Activated T-helper 2 cell treated with anti-CD3 and anti-CD28 coated beads, Interferon-gamma antibody, Interleukin-2, Interleukin-4, amounts not matched to agents 10 μg/mL and 5 μg/mL and 100 μg/mL, durations not matched to agents 14 hours and 24 hours and 36 hours (primary cell): Measurements from ENCODE around the gene PAX8. TPM values are rescaled to one million over a fixed set of nuclear protein-coding genes. Genes with fewer than 3 reads are reported as not detected.

Source experiments
- DNase-seq: peaks from one replicate; pipeline ENCODE4 v3.0.0; 2021; ENCODE audit warnings: low spot score
- H3K27ac Mint-ChIP-seq: one replicate; pipeline ENCODE4 v1.8.0; 2021; ENCODE audit warnings: mixed read lengths
- H3K27me3 Mint-ChIP-seq: one replicate; pipeline ENCODE4 v1.8.0; 2021; ENCODE audit warnings: low read depth, mixed read lengths
- H3K36me3 Mint-ChIP-seq: one replicate; pipeline ENCODE4 v1.8.0; 2021; ENCODE audit warnings: low read depth, mixed read lengths
- H3K4me1 Mint-ChIP-seq: one replicate; pipeline ENCODE4 v1.8.0; 2021; ENCODE audit warnings: low read depth, mixed read lengths
- H3K4me3 Mint-ChIP-seq: one replicate; pipeline ENCODE4 v1.8.0; 2021; ENCODE audit warnings: low read depth, mild to moderate bottlenecking, moderate library complexity, mixed read lengths
- H3K9me3 Mint-ChIP-seq: one replicate; pipeline ENCODE4 v1.8.0; 2021; ENCODE audit warnings: mixed read lengths
- intact Hi-C: fragments of 100-400 bp; cut with micrococcal nuclease; formaldehyde crosslinking; loops from one replicate; pipeline ENCODE4 v1.15.1; 2023
- total RNA-seq: library from RNA; stranded (reverse); gene quantifications from 2 replicates; pipeline ENCODE4 v1.2.3, GENCODE V29; 2022

The PAX8 gene
- total RNA-seq, 1 donor from 2014 or later, result 0.84 TPM

DNA sequence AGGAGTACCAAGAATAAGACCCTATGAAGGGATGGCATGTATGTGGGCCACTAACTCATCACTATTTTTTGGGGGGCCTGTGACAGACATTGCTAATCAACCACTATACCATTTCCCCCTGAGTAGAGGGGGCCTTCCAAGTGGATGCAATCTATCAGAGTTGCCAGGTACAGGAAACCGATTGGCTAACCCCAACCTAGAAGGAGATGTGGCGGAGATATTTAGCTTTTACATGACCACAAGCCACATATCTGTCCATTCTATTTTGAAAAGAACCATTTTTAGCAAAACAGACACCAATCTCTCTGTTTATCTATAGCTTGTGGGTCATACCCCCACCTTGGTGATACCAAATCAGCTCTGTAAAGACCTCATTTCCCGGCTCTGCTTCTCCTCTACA, 51.0 kb downstream of the PAX8 start:
- no peak overlapping the region for H3K4me3 Mint-ChIP-seq

DNA sequence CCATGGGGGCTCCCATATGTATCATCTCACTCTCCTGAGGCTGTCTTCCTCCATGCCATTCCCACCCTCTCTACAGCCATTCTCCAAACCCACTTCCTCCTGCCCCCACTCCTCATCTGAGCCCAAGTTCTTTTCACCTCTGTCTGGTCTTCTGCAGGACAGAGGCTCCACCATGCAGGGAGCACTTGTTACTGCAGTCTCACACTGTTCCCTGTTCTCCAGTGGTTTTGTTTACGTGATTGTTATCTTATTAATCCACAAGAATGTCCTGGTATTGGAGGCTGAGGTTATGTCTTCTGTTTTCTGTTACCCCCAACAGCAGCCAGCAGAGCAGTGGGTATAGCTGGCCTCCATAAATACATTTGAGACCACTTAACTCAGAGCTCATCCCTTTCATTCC, 51.4 kb downstream of the PAX8 start:
- no peaks in the 10 kb centered on the region for H3K36me3 Mint-ChIP-seq
- H3K27me3 Mint-ChIP-seq, result peaks cover 6% of the 10 kb centered on the region
- intact Hi-C loops, result no loop called here
- H3K4me1 Mint-ChIP-seq, result peaks cover 34% of the 10 kb centered on the region
- no peak overlapping the region for H3K4me3 Mint-ChIP-seq
- no peak overlapping the region for H3K27ac Mint-ChIP-seq
- no peak for DNase-seq
- H3K9me3 Mint-ChIP-seq, result no peaks in the 10 kb centered on the region

More for the DNA sequence above, 51.0 kb downstream of the PAX8 start:
- intact Hi-C loops, result no loop called here
- H3K27ac Mint-ChIP-seq, result no peak overlapping the region
- peaks cover 36% of the 10 kb centered on the region for H3K4me1 Mint-ChIP-seq
- DNase-seq, result no peak
- peaks cover 6% of the 10 kb centered on the region for H3K27me3 Mint-ChIP-seq
- no peaks in the 10 kb centered on the region for H3K36me3 Mint-ChIP-seq
- no peaks in the 10 kb centered on the region for H3K9me3 Mint-ChIP-seq

DNA sequence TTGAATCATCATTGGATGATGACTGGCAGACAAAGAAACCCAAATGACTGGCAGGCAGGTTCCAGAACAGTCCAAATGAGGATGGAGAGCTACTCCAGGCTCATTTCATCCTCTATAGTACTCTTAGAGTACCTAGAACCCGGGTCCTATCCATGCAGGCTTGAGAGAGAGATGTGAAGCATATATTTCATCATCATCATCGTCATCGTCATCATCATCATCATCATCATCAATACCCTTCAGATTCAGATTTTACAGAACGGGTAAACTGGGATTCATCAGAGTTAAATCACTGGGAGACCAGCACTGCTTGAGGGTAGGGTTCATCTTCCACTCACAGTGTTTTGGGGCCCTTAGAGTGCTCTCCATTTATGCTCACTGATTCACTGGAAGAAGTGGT, 52.3 kb downstream of the PAX8 start:
- H3K4me1 Mint-ChIP-seq, result peaks cover 31% of the 10 kb centered on the region
- H3K27me3 Mint-ChIP-seq, result peaks cover 7% of the 10 kb centered on the region
- H3K27ac Mint-ChIP-seq, result no peak overlapping the region
- DNase-seq, result no peak
- H3K36me3 Mint-ChIP-seq, result no peaks in the 10 kb centered on the region
- H3K4me3 Mint-ChIP-seq, result no peak overlapping the region
- intact Hi-C loops, result no loop called here
- H3K9me3 Mint-ChIP-seq, result no peaks in the 10 kb centered on the region

DNA sequence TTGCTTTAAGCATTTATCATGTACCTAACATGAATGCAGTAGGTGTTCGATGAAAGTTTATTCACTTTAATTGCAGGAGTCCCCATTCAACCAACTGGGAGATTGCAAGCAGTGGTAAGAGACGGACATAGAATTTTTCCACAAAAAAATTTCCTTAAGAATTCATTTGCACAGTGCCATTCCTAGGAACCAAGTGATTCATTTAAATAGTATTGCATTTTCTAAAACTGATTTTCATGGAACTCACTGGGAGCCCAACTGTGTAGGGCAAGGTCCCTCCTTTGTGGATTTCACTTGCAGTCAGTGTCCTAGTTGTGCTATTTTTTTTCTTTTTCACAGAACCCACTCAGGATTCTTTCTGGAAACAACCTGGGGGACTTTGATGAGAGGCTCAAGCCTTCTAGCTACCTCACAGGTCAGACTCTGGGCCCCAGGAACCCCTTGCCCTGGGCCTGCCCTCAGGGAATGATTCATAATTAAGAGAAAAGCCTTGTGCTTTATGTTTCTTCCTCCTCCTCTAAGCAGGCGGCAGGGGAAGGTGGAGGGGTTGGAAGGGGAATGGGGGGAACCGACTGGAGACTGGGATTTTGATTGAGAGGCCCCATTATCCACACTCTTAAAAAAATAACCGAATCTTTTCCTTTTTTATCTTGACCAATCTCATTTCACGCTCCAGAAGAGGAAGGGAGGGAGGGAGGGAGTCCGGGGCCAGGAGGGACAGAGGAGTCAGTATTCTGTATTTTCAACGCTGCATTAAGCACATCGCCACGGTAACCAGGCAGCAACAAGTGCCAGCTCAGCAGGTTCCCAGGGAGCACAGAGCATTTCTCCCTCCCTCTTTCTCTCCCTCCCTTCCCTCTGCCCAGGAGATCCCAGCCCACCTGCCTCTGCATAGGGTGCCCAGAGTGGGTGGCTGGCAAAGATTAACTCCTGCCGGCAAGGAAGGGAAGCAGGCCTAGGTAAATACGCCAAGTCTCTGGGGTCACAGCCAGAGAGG, 53.2 kb downstream of the PAX8 start:
- DNase-seq, result no peak
- Mint-ChIP-seq H3K27ac (no peak overlapping the region), H3K4me3 (no peak overlapping the region), H3K27me3 (peaks cover 7% of the 10 kb centered on the region), H3K4me1 (peaks cover 23% of the 10 kb centered on the region), H3K9me3 (no peaks in the 10 kb centered on the region), H3K36me3 (no peaks in the 10 kb centered on the region)
- intact Hi-C loops, result no loop called here

DNA sequence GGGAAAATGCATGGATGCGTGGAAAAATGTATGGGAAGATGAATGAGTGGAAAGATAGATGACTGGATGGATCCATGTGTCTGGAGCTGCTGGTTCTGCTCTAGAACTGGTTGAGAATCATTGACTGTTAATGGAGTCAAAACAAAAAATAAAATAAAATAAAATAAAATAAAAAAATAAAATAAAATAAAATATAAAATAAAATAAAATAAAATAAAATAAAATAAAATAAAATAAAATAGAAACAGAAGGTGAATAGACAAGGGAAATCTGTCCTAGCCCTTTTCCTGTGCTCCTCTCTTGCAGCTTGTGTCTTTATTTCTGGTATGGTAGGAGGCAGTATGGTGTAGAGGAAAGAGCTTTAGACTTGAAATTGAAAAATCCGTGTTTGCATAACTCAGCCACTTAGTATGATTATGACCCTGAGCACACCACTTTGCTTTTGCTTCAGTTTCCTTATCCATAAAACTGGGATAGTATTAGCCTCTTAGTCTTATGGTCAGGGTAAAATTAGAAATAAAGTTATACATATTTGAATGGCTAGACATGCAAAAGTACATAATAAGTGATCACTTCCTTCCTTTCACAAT, 54.0 kb downstream of the PAX8 start:
- intact Hi-C loops, result no loop called here
- Mint-ChIP-seq H3K9me3 (no peaks in the 10 kb centered on the region), H3K36me3 (no peaks in the 10 kb centered on the region), H3K27ac (no peak overlapping the region), H3K4me1 (peaks cover 19% of the 10 kb centered on the region), H3K27me3 (peaks cover 7% of the 10 kb centered on the region), H3K4me3 (no peak overlapping the region)
- no peak for DNase-seq

DNA sequence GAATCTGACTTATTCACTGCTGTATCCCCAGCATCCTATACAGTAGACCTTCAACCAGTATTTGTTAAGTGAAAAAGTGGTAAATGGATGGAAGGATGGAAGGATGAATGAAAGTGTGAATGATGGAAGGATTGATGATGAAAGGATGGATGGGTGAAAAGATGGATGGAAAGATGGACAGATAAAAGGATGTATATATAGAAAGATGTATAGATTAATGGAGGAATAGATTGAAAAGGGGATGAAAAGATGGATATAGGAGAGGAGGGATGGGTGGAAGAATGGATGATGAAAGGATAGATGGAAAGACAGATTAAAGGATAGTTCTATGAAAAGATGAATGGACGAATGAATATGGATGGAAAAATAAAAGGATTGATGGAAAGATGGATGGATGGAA, 54.9 kb downstream of the PAX8 start:
- Mint-ChIP-seq H3K9me3 (no peaks in the 10 kb centered on the region), H3K27ac (no peak overlapping the region), H3K27me3 (peaks cover 5% of the 10 kb centered on the region), H3K4me3 (no peak overlapping the region), H3K4me1 (peaks cover 11% of the 10 kb centered on the region), H3K36me3 (no peaks in the 10 kb centered on the region)
- no peak for DNase-seq
- intact Hi-C loops, result no loop called here

DNA sequence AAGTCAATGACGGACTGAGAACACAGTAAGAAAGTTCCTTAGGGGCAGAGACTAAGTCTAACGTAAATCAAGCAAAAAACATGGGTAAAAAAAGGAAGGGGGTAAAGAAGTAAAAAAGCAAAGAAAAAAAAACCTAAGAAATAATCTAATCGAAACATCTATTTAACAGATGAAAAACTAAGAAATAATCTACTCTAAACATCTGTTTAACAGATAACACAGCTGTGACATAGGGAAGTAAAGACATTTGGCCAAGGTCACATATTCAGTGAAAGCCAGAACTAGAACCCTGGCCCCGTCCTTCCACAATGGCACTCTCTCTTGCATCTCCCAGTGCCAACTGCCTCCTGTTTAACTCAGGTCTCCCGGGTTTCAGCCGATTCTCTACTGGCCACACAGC, 56.9 kb downstream of the PAX8 start:
- no peaks in the 10 kb centered on the region for H3K9me3 Mint-ChIP-seq
- intact Hi-C loops, result no loop called here
- no peaks in the 10 kb centered on the region for H3K36me3 Mint-ChIP-seq
- H3K27ac Mint-ChIP-seq, result no peak overlapping the region
- peaks cover 7% of the 10 kb centered on the region for H3K4me1 Mint-ChIP-seq
- H3K4me3 Mint-ChIP-seq, result no peak overlapping the region
- peaks cover 5% of the 10 kb centered on the region for H3K27me3 Mint-ChIP-seq
- DNase-seq, result no peak

DNA sequence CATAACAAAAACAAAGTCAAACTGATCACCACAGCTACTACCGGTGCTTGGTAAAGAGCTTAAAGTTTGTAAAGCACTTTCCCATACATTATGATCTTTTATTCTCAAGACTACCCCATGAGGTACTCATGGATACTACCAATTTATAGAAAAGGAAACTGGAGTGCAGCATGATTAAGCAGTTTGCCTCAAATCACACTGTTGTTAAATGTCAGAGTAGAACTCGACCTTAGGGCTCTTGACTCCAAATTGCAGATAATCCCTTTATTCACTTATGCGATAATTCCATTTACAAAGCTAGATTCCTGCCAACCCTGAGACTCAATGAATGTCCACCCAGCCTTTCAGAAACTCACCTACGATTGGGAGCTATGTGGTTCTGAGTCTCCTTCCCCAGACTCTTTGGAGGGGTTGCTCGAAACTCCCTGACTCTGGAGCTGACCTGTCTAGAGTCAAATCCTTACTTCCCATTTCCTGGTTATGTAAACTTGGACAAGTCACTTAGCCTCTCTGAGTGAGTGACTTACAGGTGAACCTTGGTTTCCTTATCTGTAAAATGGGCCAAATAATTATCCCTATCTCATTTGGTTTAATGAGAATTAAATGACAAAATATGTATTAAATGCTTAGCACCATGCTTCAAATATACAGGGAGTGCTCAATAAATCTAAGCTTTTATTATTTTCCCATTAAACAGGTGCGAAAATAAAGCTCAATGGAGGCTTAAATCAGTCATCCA, 57.6 kb downstream of the PAX8 start:
- Mint-ChIP-seq H3K27ac (no peak overlapping the region), H3K27me3 (peaks cover 5% of the 10 kb centered on the region), H3K9me3 (no peaks in the 10 kb centered on the region), H3K4me1 (peaks cover 7% of the 10 kb centered on the region), H3K4me3 (no peak overlapping the region), H3K36me3 (no peaks in the 10 kb centered on the region)
- intact Hi-C loops, result no loop called here
- no peak for DNase-seq

DNA sequence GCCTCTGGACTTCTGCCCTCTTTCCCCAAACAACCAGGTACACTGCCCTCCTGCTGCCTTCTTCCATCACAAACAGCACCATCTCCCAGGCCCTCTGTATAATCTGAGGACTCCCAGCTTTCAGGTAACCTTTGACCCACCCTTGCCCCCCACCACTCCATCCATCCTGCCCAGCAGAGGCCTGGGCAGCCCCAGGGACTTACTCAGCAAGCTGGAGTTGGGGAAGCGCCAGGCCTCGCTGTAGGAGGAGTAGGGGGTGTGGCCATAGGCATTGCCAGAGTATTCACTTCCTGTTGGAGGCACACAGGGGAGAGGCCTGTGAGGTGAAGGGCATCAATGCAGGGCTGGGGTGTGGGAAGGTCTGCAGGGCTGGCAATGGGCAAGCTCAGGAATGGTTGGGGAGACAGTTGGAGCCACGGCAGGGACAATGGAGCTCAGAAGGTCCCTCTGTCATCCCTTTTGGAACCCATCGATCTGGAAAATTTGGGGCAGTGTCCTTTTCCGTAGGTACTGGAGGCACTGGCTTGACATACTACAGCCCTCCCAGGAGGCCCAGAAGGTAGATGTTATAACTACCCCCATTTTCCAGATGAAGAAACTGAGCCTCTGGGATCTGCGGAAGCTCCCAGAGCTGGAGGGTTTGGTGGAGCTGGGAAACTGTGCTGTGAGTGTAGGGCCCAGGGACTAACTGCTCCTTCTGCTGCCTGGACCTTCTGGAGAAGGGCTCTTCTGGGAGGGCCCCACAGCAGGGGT, 58.7 kb downstream of the PAX8 start:
- DNase-seq, result no peak
- no peak overlapping the region for H3K4me3 Mint-ChIP-seq
- peaks cover 7% of the 10 kb centered on the region for H3K4me1 Mint-ChIP-seq
- H3K36me3 Mint-ChIP-seq, result no peaks in the 10 kb centered on the region
- H3K27me3 Mint-ChIP-seq, result peaks cover 5% of the 10 kb centered on the region
- no peak overlapping the region for H3K27ac Mint-ChIP-seq
- H3K9me3 Mint-ChIP-seq, result no peaks in the 10 kb centered on the region
- intact Hi-C loops, result no loop called here

DNA sequence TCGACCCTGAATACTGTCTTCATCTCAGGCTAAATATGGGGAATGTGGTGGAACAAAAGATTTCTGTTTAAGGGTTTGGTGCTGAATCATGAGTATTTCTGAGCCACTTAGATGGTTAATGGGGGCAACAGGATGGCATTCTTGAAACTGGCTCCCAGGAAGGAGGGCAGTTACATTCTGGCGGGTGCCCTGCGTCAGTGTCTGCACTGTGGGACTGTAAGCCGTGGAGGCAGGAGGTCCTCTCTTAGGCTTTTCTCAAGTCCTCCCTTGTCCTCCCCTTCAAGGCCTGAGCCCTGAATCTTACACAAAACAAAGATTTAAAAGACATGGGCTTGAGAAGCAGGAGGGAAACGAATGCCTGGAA, 59.2 kb downstream of the PAX8 start:
- Mint-ChIP-seq H3K27me3 (peaks cover 5% of the 10 kb centered on the region), H3K9me3 (no peaks in the 10 kb centered on the region), H3K36me3 (no peaks in the 10 kb centered on the region), H3K27ac (no peak overlapping the region), H3K4me1 (peaks cover 7% of the 10 kb centered on the region), H3K4me3 (no peak overlapping the region)
- no peak for DNase-seq
- intact Hi-C loops, result no loop called here

DNA sequence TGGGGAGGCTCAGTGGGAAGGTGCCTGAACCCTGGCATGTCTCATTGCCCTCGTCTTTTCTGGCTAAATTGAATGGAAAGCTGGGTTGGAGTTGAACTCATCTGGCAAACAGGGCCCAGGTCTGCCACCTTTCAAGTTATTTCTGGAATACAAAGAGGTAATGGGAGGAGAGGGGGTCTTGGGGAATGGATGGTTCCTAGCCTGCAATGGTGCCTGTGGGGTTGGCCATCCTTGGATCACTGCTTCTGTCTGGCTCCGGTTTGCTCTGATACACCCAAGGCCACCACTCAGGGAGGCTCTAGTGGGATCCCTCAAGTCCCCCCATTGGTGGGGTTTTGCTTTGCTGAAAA, 59.7 kb downstream of the PAX8 start:
- H3K4me3 Mint-ChIP-seq, result no peak overlapping the region
- H3K27me3 Mint-ChIP-seq, result peaks cover 3% of the 10 kb centered on the region
- H3K4me1 Mint-ChIP-seq, result peaks cover 7% of the 10 kb centered on the region
- H3K9me3 Mint-ChIP-seq, result no peaks in the 10 kb centered on the region
- intact Hi-C loops, result no loop called here
- no peak for DNase-seq
- H3K27ac Mint-ChIP-seq, result no peak overlapping the region
- H3K36me3 Mint-ChIP-seq, result no peaks in the 10 kb centered on the region

DNA sequence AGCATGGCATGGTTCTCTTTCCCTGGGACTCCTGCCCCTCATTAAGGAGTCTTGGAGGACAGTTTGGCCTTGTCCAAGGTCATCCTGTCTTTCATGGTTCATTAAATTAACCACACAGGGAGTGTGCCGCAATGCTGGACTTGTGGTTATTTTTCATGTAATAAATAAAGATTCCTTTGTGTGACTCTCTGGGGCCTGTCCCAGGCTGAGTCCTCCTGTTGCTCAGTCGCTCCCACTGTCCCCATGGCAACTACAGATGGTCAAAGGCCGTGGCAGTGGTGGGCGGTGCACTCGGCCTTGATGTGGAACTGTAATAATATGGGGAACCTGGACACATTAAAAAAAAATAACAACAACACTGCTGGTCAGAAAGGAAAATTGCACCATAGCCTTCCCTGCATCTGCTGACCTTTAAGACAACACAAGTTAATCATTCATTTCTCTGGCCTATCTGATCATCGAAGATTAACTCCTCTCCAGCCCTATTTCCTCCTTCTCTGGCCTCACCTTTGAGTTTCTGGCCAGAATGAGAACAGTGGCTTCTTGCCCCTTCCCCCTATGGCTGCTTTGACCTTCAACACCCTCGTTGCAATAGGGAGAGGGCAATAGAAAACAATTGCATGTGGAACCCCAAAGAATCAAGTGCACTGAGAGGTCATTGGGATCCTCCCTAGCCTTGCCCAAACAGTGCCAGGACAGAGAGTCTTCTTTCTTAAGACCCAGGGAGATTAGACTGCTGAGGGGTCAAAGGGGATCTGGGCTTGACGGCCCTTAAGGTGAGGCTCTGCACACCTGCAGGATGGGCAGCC, 60.2 kb downstream of the PAX8 start:
- intact Hi-C loops, result no loop called here
- Mint-ChIP-seq H3K27ac (no peak overlapping the region), H3K36me3 (no peaks in the 10 kb centered on the region), H3K9me3 (no peaks in the 10 kb centered on the region), H3K4me1 (peaks cover 7% of the 10 kb centered on the region), H3K4me3 (no peak overlapping the region), H3K27me3 (peaks cover 3% of the 10 kb centered on the region)
- no peak for DNase-seq
